Mesodermal cell (in vitro differentiated cells): ENCODE data around the gene SCPEP1.

ENCODE experiments used
- H3K27ac ChIP-seq: 2 replicates; pipeline ENCODE4 v1.7.0; 2013; ENCODE audit warnings: mild to moderate bottlenecking, low read depth, low read length, moderate library complexity; ENCODE audit not compliant: severe bottlenecking
- H3K36me3 ChIP-seq: 2 replicates; pipeline ENCODE4 v1.7.1; 2013; ENCODE audit warnings: mild to moderate bottlenecking, low read length, moderate library complexity; ENCODE audit not compliant: control insufficient read depth, insufficient read depth
- H3K4me1 ChIP-seq: one replicate; pipeline ENCODE4 v1.7.1; 2013; ENCODE audit warnings: mild to moderate bottlenecking, low read length; ENCODE audit not compliant: insufficient read depth, control insufficient read depth, poor library complexity, severe bottlenecking
- H3K4me3 ChIP-seq: 2 replicates; pipeline ENCODE4 v1.7.0; 2013; ENCODE audit warnings: low read length, control low read depth, mild to moderate bottlenecking; ENCODE audit not compliant: insufficient read depth, poor library complexity, severe bottlenecking; ENCODE audit errors: extremely low read depth
- H3K9me3 ChIP-seq: 2 replicates; pipeline ENCODE4 v1.7.1; 2013; ENCODE audit warnings: mild to moderate bottlenecking, low read length, moderate library complexity; ENCODE audit not compliant: control insufficient read depth
- WGBS, 2 experiments: methylation state at CpG; one replicate each; pipeline ENCODE4 v1.1.5; 2013; ENCODE audit warnings: missing lambda C conversion rate in 2 of 2; ENCODE audit not compliant: insufficient coverage in 2 of 2; 5-methylcytosine and 5-hydroxymethylcytosine counted together

Gene SCPEP1

DNA sequence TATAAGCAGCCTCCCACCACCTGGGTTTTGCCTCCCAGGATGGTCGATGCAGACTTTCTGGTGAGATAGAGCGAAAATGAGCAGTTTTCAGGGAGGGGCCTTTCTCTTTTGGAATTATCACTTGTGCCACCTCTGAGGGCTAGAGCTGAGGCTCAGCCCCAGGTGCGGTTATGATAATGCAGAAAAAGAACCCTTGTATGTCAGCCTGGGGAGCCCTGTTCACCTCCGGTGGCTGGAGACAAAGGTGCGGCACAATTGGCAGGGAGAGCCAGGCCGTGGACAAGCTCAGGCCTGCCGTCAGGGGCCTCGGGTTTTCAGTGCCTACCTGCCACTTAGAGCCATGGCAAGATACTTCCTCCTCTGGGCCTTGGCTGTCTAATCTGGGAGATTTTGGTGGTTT is 4.4 kb downstream of the SCPEP1 start:
- H3K9me3 ChIP-seq, result no peaks in the 10 kb centered on the region
- H3K27ac ChIP-seq, result no peak overlapping the region
- peaks cover 5% of the 10 kb centered on the region for H3K4me1 ChIP-seq
- H3K4me3 ChIP-seq, result no peak overlapping the region
- WGBS, 2 experiments, result 91 to 93% methylated on average over 8 of the region's 8 CpGs
- H3K36me3 ChIP-seq, result peaks cover 15% of the 10 kb centered on the region

DNA sequence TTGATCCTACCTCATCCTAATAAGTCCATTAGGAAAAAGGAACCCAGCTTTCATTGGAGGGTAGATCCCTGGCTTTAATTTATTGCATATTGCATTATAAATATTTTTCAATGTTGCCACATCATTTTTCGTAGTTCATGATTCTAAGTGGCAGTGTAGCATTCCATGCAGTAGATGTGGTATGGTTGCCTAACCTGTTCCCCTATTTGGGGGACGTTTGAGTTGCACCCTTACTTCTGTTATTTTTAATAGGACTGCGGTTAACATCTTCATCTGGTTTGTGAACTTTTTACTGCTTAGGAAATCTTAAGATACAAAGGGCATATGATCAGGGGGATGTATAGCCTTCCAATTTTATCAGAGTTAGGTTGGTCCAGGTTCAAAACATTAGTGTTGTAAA is 5.4 kb downstream of the SCPEP1 start:
- H3K4me3 ChIP-seq, result no peak overlapping the region
- peaks cover 23% of the 10 kb centered on the region for H3K36me3 ChIP-seq
- H3K27ac ChIP-seq, result no peak overlapping the region
- WGBS, 2 experiments, result 80% methylated on average over 2 of the region's 3 CpGs; no CpG with 5 or more reads in 1 of the 2 experiments
- H3K9me3 ChIP-seq, result no peaks in the 10 kb centered on the region
- H3K4me1 ChIP-seq, result peaks cover 5% of the 10 kb centered on the region

DNA sequence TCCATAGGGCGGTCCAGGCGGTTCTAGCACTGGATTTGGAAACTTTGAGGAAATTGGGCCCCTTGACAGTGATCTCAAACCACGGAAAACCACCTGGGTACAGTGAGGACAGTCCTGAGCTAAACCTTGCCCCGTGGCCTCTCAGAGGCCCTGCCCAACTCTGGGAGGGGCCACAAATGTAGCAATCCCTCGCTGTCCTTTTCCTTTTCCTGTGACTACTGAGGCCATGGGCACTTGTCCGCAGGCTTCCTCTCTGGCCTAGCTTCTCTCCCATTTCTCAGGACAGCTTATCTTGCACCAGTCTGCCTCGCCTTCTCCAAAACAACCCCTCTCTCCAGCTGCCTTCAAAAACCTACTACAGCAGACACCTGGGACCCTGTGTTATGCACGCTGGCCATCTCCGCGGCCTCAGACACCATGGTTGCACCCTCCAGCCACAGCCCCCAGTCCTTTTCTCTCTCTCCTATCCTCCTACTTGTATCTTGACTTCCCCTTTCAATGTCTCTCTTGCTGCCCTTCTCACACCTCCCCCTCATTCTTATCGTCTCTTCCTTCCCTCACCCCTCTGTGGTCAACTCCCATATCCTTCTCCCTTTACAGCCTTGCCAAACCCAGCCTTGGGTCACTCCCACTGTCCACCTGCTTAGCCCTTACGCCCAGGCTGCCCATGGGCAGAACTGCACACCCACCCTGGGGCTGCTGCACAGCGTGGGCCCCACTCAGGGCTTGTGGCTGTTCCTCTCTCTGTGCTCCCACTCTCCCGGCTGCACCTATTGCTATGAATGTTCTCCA is 7.6 kb downstream of the SCPEP1 start:
- no peaks in the 10 kb centered on the region for H3K9me3 ChIP-seq
- H3K4me1 ChIP-seq, result no peaks in the 10 kb centered on the region
- H3K4me3 ChIP-seq, result no peak overlapping the region
- H3K36me3 ChIP-seq, result peaks cover 31% of the 10 kb centered on the region
- no peak overlapping the region for H3K27ac ChIP-seq
- WGBS, 2 experiments, result 94 to 95% methylated on average over 14 of the region's 14 CpGs

DNA sequence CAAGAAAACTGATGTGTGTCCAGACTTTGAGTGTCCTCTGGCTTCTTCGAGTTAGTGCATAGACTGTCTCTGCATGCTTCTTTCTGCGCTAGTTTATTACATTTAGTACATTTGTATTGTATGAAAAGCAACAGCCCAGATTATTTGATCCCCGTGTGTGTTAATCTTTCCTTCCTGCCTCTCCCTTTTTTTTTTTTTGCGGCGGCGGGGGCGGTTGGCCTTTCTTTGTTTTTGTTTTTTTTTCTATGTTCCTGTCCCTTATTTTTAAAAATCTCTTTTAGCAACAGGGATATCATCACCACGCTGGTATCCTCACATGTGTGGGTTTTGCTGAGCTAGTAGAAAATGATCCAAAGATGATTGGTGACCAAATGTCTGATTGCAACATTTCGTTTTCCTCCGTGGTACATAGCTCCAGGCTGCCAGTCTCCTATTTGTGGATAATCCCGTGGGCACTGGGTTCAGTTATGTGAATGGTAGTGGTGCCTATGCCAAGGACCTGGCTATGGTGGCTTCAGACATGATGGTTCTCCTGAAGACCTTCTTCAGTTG is 9.4 kb downstream of the SCPEP1 start:
- Histone ChIP-seq H3K9me3 (no peaks in the 10 kb centered on the region), H3K27ac (no peak overlapping the region), H3K4me3 (no peak overlapping the region), H3K4me1 (no peaks in the 10 kb centered on the region), H3K36me3 (peaks cover 40% of the 10 kb centered on the region)
- 86 to 97% methylated on average over 3 to 4 of the region's 11 CpGs for WGBS, 2 experiments

GRCh38 chr17:56988901-56989572 is 11.1 kb downstream of the SCPEP1 start:
- Histone ChIP-seq H3K9me3 (no peaks in the 10 kb centered on the region), H3K36me3 (peaks cover 40% of the 10 kb centered on the region), H3K27ac (no peak overlapping the region), H3K4me3 (no peak overlapping the region), H3K4me1 (no peaks in the 10 kb centered on the region)
- WGBS, 2 experiments, result 95 to 100% methylated on average over 1 to 2 of the region's 4 CpGs

DNA sequence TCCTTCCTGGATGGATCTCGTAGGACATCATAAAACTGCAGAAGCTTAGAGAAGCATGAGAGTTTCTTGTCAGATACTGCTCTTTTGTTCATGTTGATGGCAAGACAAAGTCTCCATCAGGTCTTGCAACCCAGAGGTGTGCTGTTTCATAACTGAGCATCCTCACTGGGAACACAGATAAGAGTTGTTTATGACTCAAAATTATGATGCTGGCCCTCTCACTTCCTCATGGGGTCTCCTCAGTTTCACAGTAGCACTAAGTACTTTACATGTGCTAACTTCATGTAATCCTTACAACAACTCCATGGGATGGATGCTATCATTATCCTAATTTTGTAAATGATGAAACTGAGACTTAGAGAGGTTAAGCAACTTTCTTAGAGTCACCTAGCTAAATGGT is 14.4 kb downstream of the SCPEP1 start:
- Histone ChIP-seq H3K4me3 (no peak overlapping the region), H3K4me1 (no peaks in the 10 kb centered on the region), H3K36me3 (peaks cover 45% of the 10 kb centered on the region), H3K27ac (no peak overlapping the region), H3K9me3 (no peaks in the 10 kb centered on the region)
- WGBS, 2 experiments, result 100% methylated on average over 1 of the region's 1 CpG; no CpG with 5 or more reads in 1 of the 2 experiments

DNA sequence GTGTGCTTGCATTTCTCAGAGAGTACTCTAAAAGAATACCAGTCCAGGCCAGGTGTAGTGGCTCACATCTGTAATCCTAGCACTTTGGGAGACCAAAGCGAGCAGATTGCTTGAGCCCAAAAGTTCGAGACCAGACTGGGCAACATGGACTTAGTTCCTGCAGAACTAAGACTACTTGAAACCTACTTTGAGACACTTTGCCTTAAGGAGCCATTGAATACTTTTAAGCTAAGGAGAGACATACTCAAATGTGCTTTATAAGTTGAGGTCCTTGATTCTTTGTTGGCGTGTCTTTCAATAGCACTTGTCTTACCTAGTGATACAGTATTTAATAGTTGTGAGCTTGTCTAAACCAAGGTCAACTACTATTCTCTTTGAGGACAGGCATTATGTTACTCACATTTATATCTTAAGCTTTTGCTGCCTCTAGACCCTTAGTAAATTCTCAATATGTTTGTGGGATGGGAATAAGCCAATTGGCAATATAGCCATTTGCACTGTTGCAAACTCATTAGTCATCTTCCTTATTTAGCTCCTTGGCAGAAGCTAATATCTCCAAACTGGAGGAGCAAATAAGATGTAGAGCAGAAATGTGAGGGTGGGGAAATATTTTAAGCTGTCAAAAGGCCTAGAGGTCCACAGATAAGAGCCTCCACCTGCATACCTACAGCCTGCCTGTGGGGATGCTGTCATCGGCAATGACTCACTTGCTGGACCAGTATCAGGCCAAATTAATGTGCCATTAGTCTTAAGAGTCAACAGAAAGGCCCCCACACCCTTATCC is 16.3 kb downstream of the SCPEP1 start:
- 94 to 97% methylated on average over 3 to 4 of the region's 4 CpGs for WGBS, 2 experiments
- Histone ChIP-seq H3K36me3 (peaks cover 35% of the 10 kb centered on the region), H3K27ac (no peak overlapping the region), H3K4me1 (no peaks in the 10 kb centered on the region), H3K9me3 (no peaks in the 10 kb centered on the region), H3K4me3 (no peak overlapping the region)

DNA sequence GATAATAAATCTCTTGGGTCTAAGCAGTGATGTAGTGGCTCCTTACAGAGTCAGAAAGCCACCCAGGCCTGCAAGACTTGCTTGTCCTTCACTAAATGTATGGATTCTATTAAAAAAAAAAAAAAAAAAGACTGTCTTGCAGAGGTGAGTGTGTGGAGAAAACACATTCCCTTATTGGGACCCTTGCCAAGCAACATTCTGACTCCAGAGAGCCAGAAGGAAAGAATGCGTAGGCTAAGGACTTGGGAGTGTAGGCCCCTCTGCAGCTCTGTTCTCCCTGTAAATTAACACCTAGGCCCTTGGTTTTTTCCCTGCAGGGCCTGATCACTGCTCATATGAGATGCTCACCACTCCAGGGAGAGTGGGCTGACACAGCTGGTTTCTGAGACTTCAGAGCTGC is 17.8 kb downstream of the SCPEP1 start:
- Histone ChIP-seq H3K36me3 (peaks cover 28% of the 10 kb centered on the region), H3K4me3 (no peak overlapping the region), H3K9me3 (no peaks in the 10 kb centered on the region), H3K27ac (no peak overlapping the region), H3K4me1 (no peaks in the 10 kb centered on the region)
- WGBS, 2 experiments, result 40% methylated on average over 1 of the region's 1 CpG; no CpG with 5 or more reads in 1 of the 2 experiments

GRCh38 chr17:56997313-56997712 is 19.4 kb downstream of the SCPEP1 start:
- 83% methylated on average over 1 of the region's 2 CpGs; no CpG with 5 or more reads in 1 of the 2 experiments for WGBS, 2 experiments
- H3K36me3 ChIP-seq, result peaks cover 20% of the 10 kb centered on the region
- no peak overlapping the region for H3K4me3 ChIP-seq
- H3K9me3 ChIP-seq, result no peaks in the 10 kb centered on the region
- no peaks in the 10 kb centered on the region for H3K4me1 ChIP-seq
- H3K27ac ChIP-seq, result no peak overlapping the region

GRCh38 chr17:57001541-57001940 is 23.6 kb downstream of the SCPEP1 start:
- no peak overlapping the region for H3K4me3 ChIP-seq
- no peaks in the 10 kb centered on the region for H3K4me1 ChIP-seq
- H3K36me3 ChIP-seq, result peaks cover 21% of the 10 kb centered on the region
- H3K27ac ChIP-seq, result no peak overlapping the region
- no peaks in the 10 kb centered on the region for H3K9me3 ChIP-seq
- 97 to 100% methylated on average over 4 of the region's 7 CpGs for WGBS, 2 experiments
